ENCODE data around the gene SLC25A21. TPM values are rescaled to one million over a fixed set of nuclear protein-coding genes. Genes with fewer than 3 reads are reported as not detected.
A peak's percentile ranks its signal among the peaks of the same experiment; 100 is the strongest.

Gene SLC25A21
- total and polyA plus RNA-seq, 2 of the 13 experiments (the other 11 are each of a cell fraction or from before 2014, with no cell fraction given): 1.9 to 2.9 TPM

GRCh38 chr14:37172024-37172869 lies at the start of gene SLC25A21 (continued):
- TF ChIP-seq GATA4 (IDR thresholded peaks at IDR 0.05; ENCODE audit: borderline replicate concordance, low read depth) (peak; percentile 62), KAT8 (CRISPR knock-in tag; IDR thresholded peaks at IDR 0.05) (peak; percentile 97), ZNF770 (CRISPR knock-in tag; IDR thresholded peaks at IDR 0.05) (peak; percentile 93), ZEB1 (IDR thresholded peaks at IDR 0.05; ENCODE audit: insufficient replicate concordance, low read depth) (peak; percentile 87), ZNF3 (CRISPR knock-in tag; IDR thresholded peaks at IDR 0.05) (peak; percentile 77; the same call in 1 of the 2 replicates), SOX13 (IDR thresholded peaks at IDR 0.05) (peak; percentile 69), SOX13 (CRISPR knock-in tag; conservative IDR thresholded peaks at IDR 0.05 in 1 of 2, IDR thresholded peaks at IDR 0.05 in 1 of 2) (peak in 1 of 2 experiments; percentile 47; a peak in 2 of 4 replicates), KDM4B (CRISPR knock-in tag; IDR thresholded peaks at IDR 0.05) (peak; percentile 99), ZNF704 (CRISPR knock-in tag; IDR thresholded peaks at IDR 0.05; ENCODE audit: borderline replicate concordance) (peak; percentile 100)

GRCh38 chr14:37221073-37221472 lies 48.7 kb upstream of the SLC25A21 start:
- H3K4me3 ChIP-seq (replicated peaks in 1 of 3; ENCODE audit: insufficient read depth in 1 of 3, low read depth in 2 of 3, low read length in 3 of 3): no peak overlapping the region
- H3K36me3 ChIP-seq (replicated peaks in 1 of 2; ENCODE audit: control insufficient read depth in 1 of 2, insufficient read depth in 2 of 2, low read length in 2 of 2): no peaks in the 10 kb centered on the region; a peak in 2 of 5 replicates
- DNase-seq (ENCODE audit: low spot score) (no peak), ATAC-seq (no peak), FAIRE-seq (no peak)
- H4K20me1 ChIP-seq (ENCODE audit: insufficient read depth, low read length): no peaks in the 10 kb centered on the region
- no peak overlapping the region for H3K4me2 ChIP-seq (ENCODE audit: low read depth, low read length)
- BruUV-seq (replicated peaks): no TSS peak
- H3K79me2 ChIP-seq (ENCODE audit: insufficient read depth, low read length): no peaks in the 10 kb centered on the region
- no peak overlapping the region for H3K27ac ChIP-seq (ENCODE audit: extremely low read length, insufficient read depth, low read length)
- H3K27me3 ChIP-seq (ENCODE audit: control insufficient read depth in 1 of 2, insufficient read depth in 2 of 2, low read length in 2 of 2): no peaks in the 10 kb centered on the region
- WGBS (ENCODE audit: low lambda C conversion rate): 96% methylated on average over 3 of the region's 3 CpGs
- ChIA-PET POLR2A (no interaction called here), CTCF (ENCODE audit: low intra/inter-chr PET ratio, low total read pairs) (no interaction called here)
- H3K9ac ChIP-seq (ENCODE audit: insufficient read depth, low read depth, low read length): no peak overlapping the region
- H3K9me3 ChIP-seq (ENCODE audit: low read length): peaks cover 28% of the 10 kb centered on the region
- in situ Hi-C loops (cut with HindIII; ENCODE audit: extremely low pct_ligation_motif_present, low pct_unique_long_range_greater_than_20kb) (no loop called here), intact Hi-C loops (cut with micrococcal nuclease; ENCODE audit: unreplicated experiment) (no loop called here)
- H2AFZ ChIP-seq (ENCODE audit: low read length): no peak overlapping the region
- TF ChIP-seq ARID5B (CRISPR knock-in tag; IDR thresholded peaks at IDR 0.05) (no peak), ZNF564 (CRISPR knock-in tag; IDR thresholded peaks at IDR 0.05) (peak; percentile 99)
- H3K4me1 ChIP-seq (ENCODE audit: insufficient read depth, low read length): no peaks in the 10 kb centered on the region
